Endothelial cell of umbilical vein (primary cell): Measurements from ENCODE around the gene NDUFB1.

ENCODE experiments used
- CTCF ChIP-seq, 2 donors: IDR thresholded peaks; 1 replicate in 1 of 2; 2 replicates in 1 of 2; pipeline ENCODE4 v1.5.1; 2011; ENCODE audit warnings: low read length in 2 of 2, mild to moderate bottlenecking in 2 of 2, moderate library complexity in 2 of 2, control low read depth in 1 of 2, inconsistent platforms in 1 of 2, low read depth in 1 of 2; ENCODE audit not compliant: insufficient read depth in 1 of 2; ENCODE audit errors: extremely low read depth in 1 of 2
- EZH2 ChIP-seq: IDR thresholded peaks from 2 replicates; pipeline ENCODE4 v1.6.1; 2012; ENCODE audit warnings: borderline replicate concordance, low read depth, mild to moderate bottlenecking, moderate library complexity, low read length, inconsistent platforms; ENCODE audit not compliant: severe bottlenecking
- FOS ChIP-seq: IDR thresholded peaks from 2 replicates; pipeline ENCODE4 v1.6.1; 2011; ENCODE audit warnings: mild to moderate bottlenecking, low read length, moderate library complexity, borderline replicate concordance; ENCODE audit not compliant: insufficient read depth
- GATA2 ChIP-seq: IDR thresholded peaks from 2 replicates; pipeline ENCODE4 v1.7.0; 2011; ENCODE audit warnings: low read depth, mild to moderate bottlenecking, moderate library complexity, mixed read lengths, low read length; ENCODE audit not compliant: insufficient read length, insufficient read depth
- MAX ChIP-seq: IDR thresholded peaks from 2 replicates; pipeline ENCODE4 v1.6.1; 2011; ENCODE audit not compliant: insufficient read depth, insufficient read length
- MYC ChIP-seq: IDR thresholded peaks from one replicate; pipeline ENCODE4 v1.6.1; 2011; ENCODE audit warnings: mild to moderate bottlenecking, low read depth, low read length
- POLR2A ChIP-seq: IDR thresholded peaks from 2 replicates; pipeline ENCODE4 v1.6.1; 2012; ENCODE audit warnings: low read depth, mild to moderate bottlenecking, control low read depth, low read length
- POLR2AphosphoS5 ChIP-seq: IDR thresholded peaks from 2 replicates; pipeline ENCODE4 v1.6.1; 2012; ENCODE audit warnings: low read depth, mild to moderate bottlenecking, control low read depth, low read length, moderate library complexity; ENCODE audit not compliant: insufficient read depth

GRCh38 chr14:92088494-92088893, 33.0 kb downstream of the NDUFB1 start:
- TF ChIP-seq POLR2AphosphoS5 (no peak), CTCF (IDR thresholded peaks at IDR 0.05; ENCODE audit: extremely low read depth in 1 of 2, insufficient read depth in 1 of 2, low read depth in 1 of 2, low read length in 2 of 2) (no peak), EZH2 (no peak), MYC (no peak), POLR2A (no peak), GATA2 (no peak), FOS (no peak), MAX (no peak)
